ENCODE measurements around the gene PRSS53. TPM values are rescaled to one million over a fixed set of nuclear protein-coding genes. Genes with fewer than 3 reads are reported as not detected.

The PRSS53 gene
- total RNA-seq, 1 donor from 2014 or later: 4.4 TPM

DNA sequence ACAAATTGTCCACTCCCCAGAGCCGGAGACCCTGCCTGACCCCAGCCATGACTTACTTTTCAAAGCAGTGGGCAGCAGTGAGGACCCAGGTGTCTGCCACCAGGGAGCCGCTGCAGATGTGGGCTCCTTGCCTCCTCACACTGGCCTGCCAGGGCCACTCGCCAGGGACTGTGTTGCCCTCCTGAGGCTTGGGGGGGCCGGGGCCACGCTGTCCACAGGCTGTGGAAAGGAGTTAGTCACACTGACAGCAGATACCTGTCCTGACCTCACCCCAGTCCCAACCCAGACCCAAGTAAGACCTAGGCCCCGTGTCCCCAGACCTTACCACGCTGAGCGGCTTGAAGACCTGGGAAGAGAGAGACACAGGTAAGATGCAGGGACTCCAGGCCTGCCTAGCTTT lies 1.3 kb downstream of the PRSS53 start:
- Mint-ChIP-seq H3K4me1 (no peaks in the 10 kb centered on the region), H3K36me3 (ENCODE audit: low read depth) (peaks cover 2% of the 10 kb centered on the region), H3K27me3 (ENCODE audit: low read depth) (no peaks in the 10 kb centered on the region), H3K27ac (ENCODE audit: unreplicated experiment) (no peak overlapping the region), H3K4me3 (peak overlapping the region; percentile 65), H3K9me3 (no peaks in the 10 kb centered on the region)
- TF ChIP-seq, protein P1, sequence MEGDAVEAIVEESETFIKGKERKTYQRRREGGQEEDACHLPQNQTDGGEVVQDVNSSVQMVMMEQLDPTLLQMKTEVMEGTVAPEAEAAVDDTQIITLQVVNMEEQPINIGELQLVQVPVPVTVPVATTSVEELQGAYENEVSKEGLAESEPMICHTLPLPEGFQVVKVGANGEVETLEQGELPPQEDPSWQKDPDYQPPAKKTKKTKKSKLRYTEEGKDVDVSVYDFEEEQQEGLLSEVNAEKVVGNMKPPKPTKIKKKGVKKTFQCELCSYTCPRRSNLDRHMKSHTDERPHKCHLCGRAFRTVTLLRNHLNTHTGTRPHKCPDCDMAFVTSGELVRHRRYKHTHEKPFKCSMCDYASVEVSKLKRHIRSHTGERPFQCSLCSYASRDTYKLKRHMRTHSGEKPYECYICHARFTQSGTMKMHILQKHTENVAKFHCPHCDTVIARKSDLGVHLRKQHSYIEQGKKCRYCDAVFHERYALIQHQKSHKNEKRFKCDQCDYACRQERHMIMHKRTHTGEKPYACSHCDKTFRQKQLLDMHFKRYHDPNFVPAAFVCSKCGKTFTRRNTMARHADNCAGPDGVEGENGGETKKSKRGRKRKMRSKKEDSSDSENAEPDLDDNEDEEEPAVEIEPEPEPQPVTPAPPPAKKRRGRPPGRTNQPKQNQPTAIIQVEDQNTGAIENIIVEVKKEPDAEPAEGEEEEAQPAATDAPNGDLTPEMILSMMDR (conservative IDR thresholded peaks at IDR 0.05): no peak
- no peak for DNase-seq (ENCODE audit: low read depth, low spot score)

DNA sequence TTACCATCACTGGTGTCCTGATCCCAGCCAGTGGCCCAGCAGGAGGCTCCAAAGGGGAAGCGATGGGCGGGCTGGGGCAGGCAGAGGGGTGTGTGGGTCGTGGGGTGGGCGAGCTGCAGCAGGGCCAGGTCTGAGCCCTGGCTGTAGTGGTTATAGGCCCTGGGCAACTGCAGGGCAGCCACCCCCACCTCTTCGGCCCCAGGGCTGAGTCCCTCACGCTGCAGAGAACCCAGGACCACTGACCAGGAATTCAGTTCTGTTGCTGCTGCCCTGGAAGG lies 2.2 kb downstream of the PRSS53 start:
- DNase-seq (ENCODE audit: low read depth, low spot score): no peak
- TF ChIP-seq, protein P1 (conservative IDR thresholded peaks at IDR 0.05): no peak
- Mint-ChIP-seq H3K4me3 (peak overlapping the region; percentile 34), H3K4me1 (peaks cover 4% of the 10 kb centered on the region), H3K27me3 (ENCODE audit: low read depth) (peaks cover 2% of the 10 kb centered on the region), H3K9me3 (no peaks in the 10 kb centered on the region), H3K27ac (ENCODE audit: unreplicated experiment) (no peak overlapping the region), H3K36me3 (ENCODE audit: low read depth) (peaks cover 2% of the 10 kb centered on the region)

DNA sequence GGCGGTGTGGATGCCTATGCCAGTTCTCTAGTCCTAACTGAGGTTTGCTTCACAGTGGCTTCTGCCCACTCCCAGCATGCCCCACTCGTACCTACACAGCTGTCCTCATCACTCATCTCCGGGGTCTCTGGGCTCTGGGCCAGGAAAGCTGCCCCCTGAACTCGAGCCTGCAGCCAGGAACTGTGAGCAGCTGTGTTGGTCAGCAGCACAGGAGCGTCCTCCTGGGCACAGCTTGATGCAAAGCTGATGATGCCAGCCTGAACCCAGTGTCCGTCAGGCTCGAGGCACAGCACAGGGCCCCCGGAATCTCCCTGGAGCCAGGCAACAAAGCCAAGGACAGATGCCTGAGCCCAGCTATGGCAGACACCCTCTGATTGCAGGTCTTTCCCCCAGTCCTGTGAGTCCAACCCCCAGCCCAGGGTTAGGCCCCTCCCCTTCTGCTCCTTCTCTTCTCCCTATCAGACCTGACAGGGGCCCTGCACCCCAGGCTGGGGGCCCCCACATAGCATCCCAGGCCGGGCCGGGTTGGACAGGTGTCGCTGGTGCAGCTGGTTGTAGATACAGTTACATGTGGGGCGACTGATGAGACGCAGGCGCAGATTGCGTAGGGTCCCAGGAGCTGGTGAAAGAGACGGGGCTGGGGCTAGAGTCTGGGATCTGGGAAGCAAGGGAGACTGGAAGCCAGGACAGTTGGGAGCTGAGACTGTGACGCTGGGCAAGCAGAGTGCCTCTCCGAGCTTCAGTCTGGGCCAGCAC lies 2.7 kb downstream of the PRSS53 start:
- DNase-seq (ENCODE audit: low read depth, low spot score): no peak
- peaks cover 4% of the 10 kb centered on the region for H3K4me1 Mint-ChIP-seq
- H3K27ac Mint-ChIP-seq (ENCODE audit: unreplicated experiment): peak overlapping the region; percentile 67
- H3K36me3 Mint-ChIP-seq (ENCODE audit: low read depth): peaks cover 2% of the 10 kb centered on the region
- TF ChIP-seq, protein P1 (conservative IDR thresholded peaks at IDR 0.05): no peak
- H3K4me3 Mint-ChIP-seq: peak overlapping the region; percentile 34
- H3K27me3 Mint-ChIP-seq (ENCODE audit: low read depth): peaks cover 2% of the 10 kb centered on the region
- no peaks in the 10 kb centered on the region for H3K9me3 Mint-ChIP-seq

DNA sequence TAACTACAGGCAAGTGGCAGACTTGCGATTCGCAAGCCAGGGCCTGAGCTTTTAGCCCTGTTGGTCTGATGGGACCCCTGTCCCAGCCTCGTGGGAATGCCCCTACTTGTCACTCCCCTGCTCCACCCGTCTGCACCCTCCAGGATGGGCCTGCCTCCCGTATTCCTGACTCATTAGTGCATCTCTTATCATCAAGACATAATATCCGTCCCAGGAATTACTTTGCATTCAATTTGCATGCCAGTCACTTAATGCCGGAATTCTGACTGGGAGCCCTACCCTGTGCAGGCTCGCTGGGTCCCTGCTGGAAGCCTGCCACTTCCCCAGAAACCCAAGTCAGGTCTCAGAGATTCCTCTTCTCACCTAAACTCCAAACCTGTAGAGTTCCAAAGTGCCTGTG lies 3.3 kb downstream of the PRSS53 start:
- Mint-ChIP-seq H3K4me3 (peak overlapping the region; percentile 2), H3K9me3 (no peaks in the 10 kb centered on the region), H3K27me3 (ENCODE audit: low read depth) (peaks cover 2% of the 10 kb centered on the region), H3K27ac (ENCODE audit: unreplicated experiment) (peak overlapping the region; percentile 90), H3K36me3 (ENCODE audit: low read depth) (peaks cover 3% of the 10 kb centered on the region), H3K4me1 (peaks cover 4% of the 10 kb centered on the region)
- TF ChIP-seq, protein P1 (conservative IDR thresholded peaks at IDR 0.05): no peak
- DNase-seq (ENCODE audit: low read depth, low spot score): no peak

DNA sequence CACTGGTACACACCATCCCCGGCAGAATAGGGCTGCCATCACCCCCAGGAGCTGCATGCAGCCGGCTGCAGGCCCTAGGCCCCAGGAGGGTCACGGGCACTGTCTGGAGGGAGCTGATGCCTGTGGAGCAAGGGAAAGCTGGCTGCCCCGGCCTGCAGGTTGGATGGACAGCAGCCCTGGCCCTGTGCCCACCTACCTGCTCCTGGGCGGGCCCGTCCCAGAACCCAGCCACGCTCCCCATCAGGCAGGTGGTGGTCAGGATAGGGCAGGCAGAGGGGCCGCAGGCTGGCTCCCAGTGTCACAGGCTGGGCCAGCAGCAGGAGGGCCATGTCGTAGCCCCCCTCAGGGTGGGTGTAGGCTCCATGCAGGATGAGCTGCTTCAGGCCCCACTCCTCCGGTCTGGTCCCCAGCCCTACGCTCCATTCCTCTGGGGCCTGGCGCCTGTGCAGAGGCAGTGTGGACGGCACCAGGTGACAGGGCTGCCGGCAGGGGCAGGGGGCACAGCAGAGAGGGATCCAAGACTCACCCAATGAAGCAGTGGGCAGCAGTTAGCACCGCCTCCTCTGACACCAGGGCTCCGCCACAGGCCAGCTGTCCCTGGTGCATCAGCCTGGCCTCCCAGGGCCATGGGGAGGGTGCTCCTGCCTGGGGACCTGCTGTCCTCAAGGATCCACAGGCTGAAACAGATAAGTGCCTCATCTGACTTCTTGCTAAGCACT lies 4.0 kb downstream of the PRSS53 start:
- peaks cover 3% of the 10 kb centered on the region for H3K36me3 Mint-ChIP-seq (ENCODE audit: low read depth)
- H3K27ac Mint-ChIP-seq (ENCODE audit: unreplicated experiment): peak overlapping the region; percentile 90
- H3K4me3 Mint-ChIP-seq: peak overlapping the region; percentile 19
- H3K9me3 Mint-ChIP-seq: no peaks in the 10 kb centered on the region
- H3K4me1 Mint-ChIP-seq: peaks cover 4% of the 10 kb centered on the region
- peaks cover 2% of the 10 kb centered on the region for H3K27me3 Mint-ChIP-seq (ENCODE audit: low read depth)
- no peak for DNase-seq (ENCODE audit: low read depth, low spot score)
- TF ChIP-seq, protein P1 (conservative IDR thresholded peaks at IDR 0.05): no peak
